Measurements from ENCODE around the gene TRMT44. TPM values are rescaled to one million over a fixed set of nuclear protein-coding genes. Genes with fewer than 3 reads are reported as not detected.
A peak's percentile ranks its signal among the peaks of the same experiment; 100 is the strongest.

Gene TRMT44
- total RNA-seq, 1 experiment from 2014 or later: 24.4 TPM

DNA sequence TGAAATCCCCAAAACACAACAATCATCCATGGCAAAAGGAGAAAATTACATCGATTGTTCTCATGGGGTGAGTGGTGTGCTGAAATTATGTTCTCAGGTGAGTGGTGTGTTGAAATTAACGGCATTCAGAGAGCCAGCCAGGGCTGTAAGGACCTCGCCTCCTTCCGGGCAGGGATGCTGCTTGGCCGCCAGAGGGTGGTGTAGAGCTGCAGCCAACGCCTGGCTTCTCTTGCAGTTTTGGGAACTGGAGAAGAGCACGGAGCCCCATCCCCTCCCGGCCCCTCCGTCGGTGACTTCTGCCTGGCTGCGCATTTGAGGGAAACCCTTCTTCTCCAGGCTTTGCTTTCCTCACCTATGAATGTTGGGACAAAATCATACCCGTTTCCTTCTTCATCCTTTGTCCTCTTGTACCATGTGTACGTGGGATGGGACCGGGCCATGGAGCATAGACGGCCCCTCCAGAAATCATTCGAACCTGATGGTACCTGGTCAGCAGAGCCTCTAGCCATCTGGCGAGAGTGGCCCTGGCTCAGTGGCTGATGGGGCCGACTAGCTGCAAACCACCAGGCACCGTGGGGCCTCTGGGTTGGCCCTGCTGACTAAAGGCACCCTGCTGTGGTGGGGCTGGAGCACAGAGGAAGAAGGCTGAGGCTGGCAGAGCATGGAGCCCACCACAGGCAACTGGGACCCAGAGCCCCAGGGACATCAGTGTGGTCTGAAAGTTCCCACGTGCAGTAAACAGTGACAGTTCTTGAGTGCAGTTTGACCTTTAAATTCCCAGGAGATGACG is 28.4 kb downstream of the TRMT44 start:
- ChIA-PET POLR2A (interaction anchor here (0.7 kb wide), 1 partner anchor 68 kb away, joined by 3 read pairs; no protein-coding TSS in a partner anchor), CTCF (interaction anchor here (0.6 to 3.4 kb wide), 40 partner anchors 8 to 1584 kb away, joined by 3 to 27 read pairs (median 4); partner anchors contain the start of gene CPZ)
- no TSS peak for BruUV-seq (replicated peaks)
- intact Hi-C loops (cut with micrococcal nuclease): loop anchor here (1.0 to 5.0 kb wide), 5 partner anchors 68 to 450 kb away; no protein-coding TSS in a partner anchor
- peaks cover 57% of the 10 kb centered on the region for H3K36me3 Mint-ChIP-seq (ENCODE audit: insufficient read depth, unreplicated experiment)
- TF ChIP-seq, protein P1, sequence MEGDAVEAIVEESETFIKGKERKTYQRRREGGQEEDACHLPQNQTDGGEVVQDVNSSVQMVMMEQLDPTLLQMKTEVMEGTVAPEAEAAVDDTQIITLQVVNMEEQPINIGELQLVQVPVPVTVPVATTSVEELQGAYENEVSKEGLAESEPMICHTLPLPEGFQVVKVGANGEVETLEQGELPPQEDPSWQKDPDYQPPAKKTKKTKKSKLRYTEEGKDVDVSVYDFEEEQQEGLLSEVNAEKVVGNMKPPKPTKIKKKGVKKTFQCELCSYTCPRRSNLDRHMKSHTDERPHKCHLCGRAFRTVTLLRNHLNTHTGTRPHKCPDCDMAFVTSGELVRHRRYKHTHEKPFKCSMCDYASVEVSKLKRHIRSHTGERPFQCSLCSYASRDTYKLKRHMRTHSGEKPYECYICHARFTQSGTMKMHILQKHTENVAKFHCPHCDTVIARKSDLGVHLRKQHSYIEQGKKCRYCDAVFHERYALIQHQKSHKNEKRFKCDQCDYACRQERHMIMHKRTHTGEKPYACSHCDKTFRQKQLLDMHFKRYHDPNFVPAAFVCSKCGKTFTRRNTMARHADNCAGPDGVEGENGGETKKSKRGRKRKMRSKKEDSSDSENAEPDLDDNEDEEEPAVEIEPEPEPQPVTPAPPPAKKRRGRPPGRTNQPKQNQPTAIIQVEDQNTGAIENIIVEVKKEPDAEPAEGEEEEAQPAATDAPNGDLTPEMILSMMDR (IDR thresholded peaks at IDR 0.05; ENCODE audit: unreplicated experiment): peak; percentile 85
- peak; percentile 66 for DNase-seq (ENCODE audit: unreplicated experiment)
- no peaks in the 10 kb centered on the region for H3K4me1 Mint-ChIP-seq (ENCODE audit: insufficient read depth, unreplicated experiment)
- H3K9me3 Mint-ChIP-seq (ENCODE audit: unreplicated experiment): no peaks in the 10 kb centered on the region
- H3K27me3 Mint-ChIP-seq (ENCODE audit: insufficient read depth, unreplicated experiment): no peaks in the 10 kb centered on the region
- H3K27ac Mint-ChIP-seq (ENCODE audit: low read depth, unreplicated experiment): peak overlapping the region; percentile 39
- H3K4me3 Mint-ChIP-seq (ENCODE audit: unreplicated experiment): no peak overlapping the region

DNA sequence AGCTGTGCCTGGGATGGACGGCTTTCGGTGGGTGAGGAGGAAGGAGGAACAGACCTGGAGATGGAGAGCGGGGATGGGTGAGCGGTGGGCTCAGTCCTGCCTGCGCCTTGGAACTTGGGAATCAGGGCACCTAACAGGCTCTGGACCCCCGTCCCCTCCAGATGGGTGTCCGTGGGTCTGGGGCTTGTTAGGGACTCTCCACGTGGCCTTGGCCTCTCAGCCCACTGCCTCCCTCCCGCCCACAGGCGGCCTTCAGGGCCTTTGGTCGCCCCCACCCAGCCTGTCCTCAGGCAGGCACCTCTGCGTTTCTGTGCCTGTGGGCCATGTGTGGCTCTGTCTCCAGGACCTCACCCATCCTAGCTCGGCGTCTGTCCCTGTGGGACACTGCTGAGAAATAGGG is 29.0 kb downstream of the TRMT44 start:
- Mint-ChIP-seq H3K36me3 (ENCODE audit: insufficient read depth, unreplicated experiment) (peaks cover 53% of the 10 kb centered on the region), H3K27me3 (ENCODE audit: insufficient read depth, unreplicated experiment) (no peaks in the 10 kb centered on the region), H3K4me1 (ENCODE audit: insufficient read depth, unreplicated experiment) (no peaks in the 10 kb centered on the region), H3K4me3 (ENCODE audit: unreplicated experiment) (no peak overlapping the region), H3K27ac (ENCODE audit: low read depth, unreplicated experiment) (peak overlapping the region; percentile 39), H3K9me3 (ENCODE audit: unreplicated experiment) (no peaks in the 10 kb centered on the region)
- ChIA-PET CTCF (interaction anchor here (0.6 to 3.4 kb wide), 14 partner anchors 8 to 1204 kb away, joined by 3 to 27 read pairs (median 4); partner anchors contain the start of gene CPZ), POLR2A (no interaction called here)
- TF ChIP-seq, protein P1 (IDR thresholded peaks at IDR 0.05; ENCODE audit: unreplicated experiment): no peak
- DNase-seq (ENCODE audit: unreplicated experiment): no peak
- intact Hi-C loops (cut with micrococcal nuclease): loop anchor here (2.0 to 5.0 kb wide), 4 partner anchors 68 to 449 kb away; no protein-coding TSS in a partner anchor
- no TSS peak for BruUV-seq (replicated peaks)

DNA sequence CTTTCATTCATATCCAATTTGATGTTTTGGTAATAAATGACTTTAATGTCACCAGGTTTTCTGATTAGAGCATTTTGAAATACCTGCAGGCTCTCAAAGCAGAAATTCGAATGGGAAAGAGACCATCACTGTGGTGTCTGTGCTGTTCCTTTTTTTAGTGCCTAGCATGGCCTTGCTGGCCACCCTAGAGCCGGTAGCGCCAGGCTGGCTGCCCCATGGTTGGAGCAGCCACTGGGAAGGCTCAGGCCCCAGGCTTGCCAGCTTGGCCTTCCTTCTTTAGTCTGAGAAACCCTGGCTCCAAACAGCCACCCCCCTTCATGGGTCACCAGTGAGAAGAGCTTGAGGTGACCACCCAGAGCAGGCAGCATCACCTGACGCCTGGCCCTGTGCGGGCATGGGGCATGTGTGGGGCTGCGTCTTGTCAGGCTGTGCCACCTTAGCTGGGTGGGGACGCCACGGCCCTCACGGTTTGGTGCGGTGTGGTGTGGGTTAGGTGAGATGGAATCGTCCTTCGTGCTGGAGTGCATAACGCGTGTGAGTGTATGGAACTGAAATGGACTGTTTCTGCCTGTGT is 30.0 kb downstream of the TRMT44 start:
- peaks cover 48% of the 10 kb centered on the region for H3K36me3 Mint-ChIP-seq (ENCODE audit: insufficient read depth, unreplicated experiment)
- H3K27me3 Mint-ChIP-seq (ENCODE audit: insufficient read depth, unreplicated experiment): no peaks in the 10 kb centered on the region
- POLR2A ChIA-PET: interaction anchor here (0.7 kb wide), 1 partner anchor 1372 kb away, joined by 3 read pairs; no protein-coding TSS in a partner anchor
- H3K27ac Mint-ChIP-seq (ENCODE audit: low read depth, unreplicated experiment): no peak overlapping the region
- no peak for DNase-seq (ENCODE audit: unreplicated experiment)
- no TSS peak for BruUV-seq (replicated peaks)
- no peaks in the 10 kb centered on the region for H3K4me1 Mint-ChIP-seq (ENCODE audit: insufficient read depth, unreplicated experiment)
- H3K4me3 Mint-ChIP-seq (ENCODE audit: unreplicated experiment): no peak overlapping the region
- TF ChIP-seq, protein P1 (IDR thresholded peaks at IDR 0.05; ENCODE audit: unreplicated experiment): no peak
- intact Hi-C loops (cut with micrococcal nuclease): no loop called here
- H3K9me3 Mint-ChIP-seq (ENCODE audit: unreplicated experiment): no peaks in the 10 kb centered on the region
- CTCF ChIA-PET: interaction anchor here (0.6 to 3.4 kb wide), 5 partner anchors 119 to 447 kb away, joined by 3 to 27 read pairs (median 9); partner anchors contain the start of gene CPZ

Data from MCF 10A (cell line).